Esophagus muscularis mucosa (tissue), 4 donors: ENCODE measurements around the gene ACE2. TPM values are rescaled to one million over a fixed set of nuclear protein-coding genes. Genes with fewer than 3 reads are reported as not detected.

ENCODE experiments used
- DNase-seq: peaks from one replicate; pipeline ENCODE4 v3.0.0-alpha.2; 2017; ENCODE audit errors: extremely low spot score
- H3K27ac ChIP-seq, 4 donors: fragments of 200-600 bp; sonication (generic); replicated peaks in 1 of 4; 1 replicate in 3 of 4; 2 replicates in 1 of 4; pipeline ENCODE4 v1.5.1; 2016 to 2019; ENCODE audit warnings: mild to moderate bottlenecking in 1 of 4
- H3K27me3 ChIP-seq, 4 donors: fragments of 200-600 bp; sonication (generic); one replicate each; pipeline versions ENCODE4 v1.5.1 to v1.6.0; 2016 to 2019
- H3K36me3 ChIP-seq, 4 donors: fragments of 200-600 bp; sonication (generic); one replicate each; pipeline ENCODE4 v1.5.1; 2016 to 2019
- H3K4me1 ChIP-seq, 4 donors: fragments of 200-600 bp; sonication (generic); one replicate each; pipeline ENCODE4 v1.5.1; 2016 to 2019
- H3K4me3 ChIP-seq, 4 donors: fragments of 200-600 bp; sonication (generic); 1 replicate in 2 of 4; 2 replicates in 2 of 4; pipeline ENCODE4 v1.5.1; 2016 to 2019; ENCODE audit warnings: mild to moderate bottlenecking in 4 of 4, moderate library complexity in 1 of 4
- H3K9me3 ChIP-seq, 4 donors: fragments of 200-600 bp; sonication (generic); 1 replicate in 3 of 4; 2 replicates in 1 of 4; pipeline ENCODE4 v1.5.1; 2016 to 2019
- EP300 ChIP-seq: sonication (generic); formaldehyde crosslinking; IDR thresholded peaks from one replicate; pipeline ENCODE4 v1.6.1; 2017; ENCODE audit warnings: antibody characterized with exemption
- POLR2A ChIP-seq: fragments of 450-650 bp; IDR thresholded peaks from one replicate; pipeline ENCODE4 v1.6.1; 2017; ENCODE audit warnings: antibody characterized with exemption, moderate library complexity, mild to moderate bottlenecking, low read depth
- POLR2AphosphoS5 ChIP-seq, 2 donors: sonication (generic); formaldehyde crosslinking; IDR thresholded peaks; one replicate each; pipeline ENCODE4 v1.6.1; 2017; ENCODE audit warnings: antibody characterized with exemption in 2 of 2
- WGBS: methylation state at CpG from one replicate; pipeline ENCODE4 v1.1.5; 2018; 5-methylcytosine and 5-hydroxymethylcytosine counted together
- intact Hi-C: fragments of 100-400 bp; cut with DNase I; formaldehyde crosslinking; loops from one replicate; pipeline ENCODE4 v1.15.1; 2023
- total RNA-seq, 4 donors: library from RNA; depleted of rRNA; stranded (reverse); fragments of >200 nt; gene quantifications; one replicate each; pipeline versions ENCODE4 v1.1.0 to v1.2.1, GENCODE V29; 2016
- TF ChIP-seq, protein P1 (sequence below), 3 experiments: fragments of 200-600 bp in 2 of 3; fragments of 450-650 bp in 1 of 3; sonication (generic) in 2 of 3; IDR thresholded peaks; one replicate each; pipeline ENCODE4 v1.5.1; 2017 to 2019; ENCODE audit warnings: antibody characterized with exemption in 3 of 3, mild to moderate bottlenecking in 2 of 3, moderate library complexity in 1 of 3

ACE2 gene
- total RNA-seq, 4 donors from 2014 or later = 2.9 to 5.2 (median 4.2) TPM

DNA sequence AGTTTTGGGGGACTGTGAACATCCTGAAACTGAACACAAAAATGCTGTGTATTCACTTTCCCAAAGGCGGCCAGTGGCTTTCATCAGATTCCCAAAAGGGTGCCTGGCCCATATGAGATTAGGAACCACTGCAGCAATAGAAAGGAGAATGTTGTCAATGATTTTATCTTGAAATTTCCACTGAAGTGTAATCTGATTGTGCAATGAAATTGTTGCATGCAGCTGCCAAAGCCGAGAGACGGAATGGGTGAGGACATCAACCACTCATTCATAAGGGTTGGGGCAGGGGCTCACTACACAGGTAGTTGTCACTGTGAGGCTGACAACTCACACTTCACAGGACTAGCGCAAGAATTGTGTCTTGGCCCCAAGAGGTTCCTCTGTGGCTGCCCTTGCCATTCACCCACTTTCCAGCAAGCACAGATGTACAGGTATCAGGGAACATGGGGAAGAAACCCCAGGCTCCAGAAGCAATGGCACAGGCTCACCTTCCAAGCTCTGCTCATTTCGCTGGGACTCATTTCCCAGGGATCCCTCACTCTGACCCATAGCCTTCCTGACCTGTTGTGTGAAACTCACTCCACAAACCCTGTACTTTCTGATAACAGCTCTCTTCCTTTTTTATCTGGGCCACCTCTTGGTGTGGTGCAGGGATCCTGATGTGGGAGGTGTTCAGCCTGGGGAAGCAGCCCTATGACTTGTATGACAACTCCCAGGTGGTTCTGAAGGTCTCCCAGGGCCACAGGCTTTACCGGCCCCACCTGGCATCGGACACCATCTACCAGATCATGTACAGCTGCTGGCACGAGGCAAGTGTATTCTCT is 51.4 kb downstream of the ACE2 start:
- Histone ChIP-seq H3K36me3 (no peaks in the 10 kb centered on the region), H3K4me1 (no peaks in the 10 kb centered on the region), H3K9me3 (peaks cover 0 to 5% (median 0%) of the 10 kb centered on the region in 4 donors), H3K27me3 (no peaks in the 10 kb centered on the region), H3K27ac (no peak overlapping the region), H3K4me3 (no peak overlapping the region)
- intact Hi-C loops = no loop called here
- DNase-seq = no peak
- WGBS = 79% methylated on average over 8 of the region's 8 CpGs
- TF ChIP-seq POLR2AphosphoS5 (IDR thresholded peaks at IDR 0.05) (no peak), POLR2A (no peak), EP300 (no peak)
- TF ChIP-seq, protein P1, sequence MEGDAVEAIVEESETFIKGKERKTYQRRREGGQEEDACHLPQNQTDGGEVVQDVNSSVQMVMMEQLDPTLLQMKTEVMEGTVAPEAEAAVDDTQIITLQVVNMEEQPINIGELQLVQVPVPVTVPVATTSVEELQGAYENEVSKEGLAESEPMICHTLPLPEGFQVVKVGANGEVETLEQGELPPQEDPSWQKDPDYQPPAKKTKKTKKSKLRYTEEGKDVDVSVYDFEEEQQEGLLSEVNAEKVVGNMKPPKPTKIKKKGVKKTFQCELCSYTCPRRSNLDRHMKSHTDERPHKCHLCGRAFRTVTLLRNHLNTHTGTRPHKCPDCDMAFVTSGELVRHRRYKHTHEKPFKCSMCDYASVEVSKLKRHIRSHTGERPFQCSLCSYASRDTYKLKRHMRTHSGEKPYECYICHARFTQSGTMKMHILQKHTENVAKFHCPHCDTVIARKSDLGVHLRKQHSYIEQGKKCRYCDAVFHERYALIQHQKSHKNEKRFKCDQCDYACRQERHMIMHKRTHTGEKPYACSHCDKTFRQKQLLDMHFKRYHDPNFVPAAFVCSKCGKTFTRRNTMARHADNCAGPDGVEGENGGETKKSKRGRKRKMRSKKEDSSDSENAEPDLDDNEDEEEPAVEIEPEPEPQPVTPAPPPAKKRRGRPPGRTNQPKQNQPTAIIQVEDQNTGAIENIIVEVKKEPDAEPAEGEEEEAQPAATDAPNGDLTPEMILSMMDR (IDR thresholded peaks at IDR 0.05) = no peak

DNA sequence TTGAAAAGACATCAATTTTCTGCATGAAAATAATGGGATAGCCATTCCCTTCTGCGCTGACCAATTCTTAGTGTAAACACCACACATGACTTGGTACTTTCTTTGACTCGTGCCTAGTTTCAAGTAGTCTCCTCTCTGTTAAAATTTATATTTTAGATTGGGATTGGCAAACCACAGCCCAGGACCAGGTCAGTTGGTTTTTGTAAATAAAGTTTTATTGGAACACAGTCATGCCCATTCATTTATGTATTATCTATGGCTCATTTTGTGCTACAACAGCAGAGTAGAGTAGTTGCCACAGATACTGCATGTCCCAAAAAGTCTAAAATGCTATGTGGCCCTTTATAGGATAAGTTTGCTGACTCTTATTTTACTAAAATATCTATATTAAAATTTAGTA is 53.4 kb downstream of the ACE2 start:
- WGBS = 72% methylated on average over 2 of the region's 2 CpGs
- TF ChIP-seq POLR2AphosphoS5 (IDR thresholded peaks at IDR 0.05) (no peak), POLR2A (no peak), EP300 (no peak)
- TF ChIP-seq, protein P1 (IDR thresholded peaks at IDR 0.05) = no peak
- Histone ChIP-seq H3K27ac (no peak overlapping the region), H3K9me3 (peaks cover 0 to 5% (median 0%) of the 10 kb centered on the region in 4 donors), H3K27me3 (no peaks in the 10 kb centered on the region), H3K4me3 (no peak overlapping the region), H3K4me1 (no peaks in the 10 kb centered on the region), H3K36me3 (no peaks in the 10 kb centered on the region)
- DNase-seq = no peak
- intact Hi-C loops = no loop called here

DNA sequence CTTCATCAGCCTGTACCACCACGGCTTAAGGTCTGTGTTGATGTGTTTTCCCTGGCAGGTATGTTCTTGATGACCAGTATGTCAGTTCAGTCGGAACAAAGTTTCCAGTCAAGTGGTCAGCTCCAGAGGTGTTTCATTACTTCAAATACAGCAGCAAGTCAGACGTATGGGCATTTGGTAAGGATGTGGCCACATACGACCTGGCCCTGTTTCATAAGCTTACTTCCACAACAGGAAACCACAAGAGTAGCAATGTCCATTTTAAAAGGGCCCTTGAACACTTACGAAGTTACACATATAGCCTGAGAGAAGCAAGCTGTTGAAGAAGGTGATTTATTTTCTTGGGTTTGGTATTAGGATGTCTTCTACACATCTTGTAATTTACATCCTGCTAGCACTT is 54.0 kb downstream of the ACE2 start:
- WGBS = 59% methylated on average over 5 of the region's 5 CpGs
- Histone ChIP-seq H3K27me3 (no peaks in the 10 kb centered on the region), H3K4me3 (no peak overlapping the region), H3K4me1 (no peaks in the 10 kb centered on the region), H3K36me3 (no peaks in the 10 kb centered on the region), H3K27ac (no peak overlapping the region), H3K9me3 (peaks cover 0 to 5% (median 0%) of the 10 kb centered on the region in 4 donors)
- no peak for DNase-seq
- TF ChIP-seq, protein P1 (IDR thresholded peaks at IDR 0.05) = no peak
- TF ChIP-seq EP300 (no peak), POLR2AphosphoS5 (IDR thresholded peaks at IDR 0.05) (no peak), POLR2A (no peak)
- intact Hi-C loops = no loop called here

DNA sequence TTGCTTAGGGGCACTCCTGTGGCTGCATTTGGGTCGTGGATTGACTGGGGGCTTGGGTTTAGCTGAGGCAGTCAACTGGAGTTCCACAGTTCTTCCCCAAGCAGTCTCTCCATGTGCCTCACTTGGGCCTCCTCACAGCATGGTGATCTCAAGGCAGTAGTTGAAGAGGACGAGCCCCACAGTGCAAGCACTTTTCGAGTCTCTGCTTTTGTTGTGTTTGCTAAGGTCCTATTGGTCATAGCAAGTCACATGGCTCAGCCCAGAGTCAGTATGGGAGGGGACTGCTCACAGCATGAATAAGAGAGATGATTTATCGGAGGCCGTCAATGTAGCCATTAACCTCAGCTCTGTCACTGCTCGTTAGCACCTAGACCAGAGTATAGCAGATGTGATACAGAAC is 70.4 kb downstream of the ACE2 start:
- Histone ChIP-seq H3K36me3 (no peaks in the 10 kb centered on the region), H3K27ac (no peak overlapping the region), H3K4me1 (no peaks in the 10 kb centered on the region), H3K4me3 (no peak overlapping the region), H3K27me3 (peaks cover 0 to 10% (median 0%) of the 10 kb centered on the region in 4 donors), H3K9me3 (no peaks in the 10 kb centered on the region)
- WGBS = 71% methylated on average over 4 of the region's 6 CpGs
- intact Hi-C loops = no loop called here
- TF ChIP-seq POLR2AphosphoS5 (IDR thresholded peaks at IDR 0.05) (no peak), EP300 (no peak), POLR2A (no peak)
- TF ChIP-seq, protein P1 (IDR thresholded peaks at IDR 0.05) = no peak
- DNase-seq = no peak

DNA sequence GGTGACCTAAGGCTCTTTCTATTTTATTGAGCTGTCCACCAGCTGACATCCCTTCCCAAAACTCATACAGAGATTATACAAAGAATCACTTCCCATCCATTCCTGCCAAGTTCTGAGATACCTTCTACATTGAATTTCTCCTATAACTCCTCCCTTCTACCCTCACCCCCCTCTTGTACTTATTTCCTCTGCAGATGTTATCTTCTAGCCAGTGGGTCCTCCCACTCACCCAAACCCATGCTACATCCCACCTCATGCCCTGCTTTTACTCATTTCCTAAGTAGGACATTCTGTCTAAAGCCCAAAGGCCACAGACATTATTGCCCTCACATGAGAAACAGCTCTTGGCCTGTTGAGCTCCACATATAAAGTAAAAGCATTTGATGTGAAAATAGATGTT is 71.6 kb downstream of the ACE2 start:
- TF ChIP-seq POLR2A (no peak), POLR2AphosphoS5 (IDR thresholded peaks at IDR 0.05) (no peak), EP300 (no peak)
- TF ChIP-seq, protein P1 (IDR thresholded peaks at IDR 0.05) = no peak
- H3K4me3 ChIP-seq = no peak overlapping the region
- H3K4me1 ChIP-seq = no peaks in the 10 kb centered on the region
- no peak overlapping the region for H3K27ac ChIP-seq
- H3K27me3 ChIP-seq = peaks cover 0 to 10% (median 0%) of the 10 kb centered on the region in 4 donors
- H3K36me3 ChIP-seq = no peaks in the 10 kb centered on the region
- no peak for DNase-seq
- H3K9me3 ChIP-seq = no peaks in the 10 kb centered on the region
- intact Hi-C loops = no loop called here
